Suprapubic skin (tissue), 3 donors: ENCODE measurements around the gene GDPD1.

ENCODE experiments used
- CTCF ChIP-seq, 2 donors: fragments of 200-600 bp in 1 of 2; fragments of 450-650 bp in 1 of 2; sonication (generic) in 1 of 2; IDR thresholded peaks; one replicate each; pipeline ENCODE4 v1.5.1; 2016 to 2019; ENCODE audit warnings: antibody characterized with exemption in 2 of 2, mild to moderate bottlenecking in 1 of 2, moderate library complexity in 1 of 2
- POLR2A ChIP-seq, 2 donors: fragments of 450-650 bp; IDR thresholded peaks; one replicate each; pipeline ENCODE4 v1.6.1; 2017; ENCODE audit warnings: antibody characterized with exemption in 2 of 2, mild to moderate bottlenecking in 2 of 2, moderate library complexity in 2 of 2

DNA sequence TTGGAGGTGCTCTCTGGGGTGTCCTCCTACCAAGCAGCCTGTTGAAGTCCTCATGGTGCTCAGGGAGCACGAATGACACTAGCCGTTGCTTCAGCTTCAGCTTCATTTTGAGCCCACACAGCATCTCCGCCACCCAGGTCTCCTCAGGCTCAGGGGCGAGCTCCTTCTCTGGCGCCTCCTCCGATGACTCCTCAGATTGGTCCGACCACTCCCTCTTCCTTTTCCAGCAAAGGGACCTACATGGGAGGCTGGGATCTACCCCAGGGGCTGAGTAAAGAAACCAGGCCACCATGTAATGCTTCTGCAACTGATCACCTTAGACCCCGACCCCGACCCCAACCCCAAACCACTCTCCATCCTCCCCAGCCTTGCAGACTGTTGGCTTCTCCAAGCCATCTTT lies 38.8 kb upstream of the GDPD1 start:
- TF ChIP-seq POLR2A (IDR thresholded peaks at IDR 0.05) = no peak
- TF ChIP-seq CTCF (IDR thresholded peaks at IDR 0.05) = no peak
